GM18502 (cell line): ENCODE results near the gene SAG.
"Not testable (repeated sequence)": the region's sequence is repeated elsewhere in the genome, so short reads cannot be mapped to it uniquely, and the experiment has no call there.

Source experiments
- ATAC-seq: cut with Tn5 transposase; IDR thresholded peaks from one replicate; pipeline ENCODE4 v1.9.1; 2021; ENCODE audit warnings: mild to moderate bottlenecking; ENCODE audit not compliant: unreplicated experiment, poor library complexity

SAG gene

DNA sequence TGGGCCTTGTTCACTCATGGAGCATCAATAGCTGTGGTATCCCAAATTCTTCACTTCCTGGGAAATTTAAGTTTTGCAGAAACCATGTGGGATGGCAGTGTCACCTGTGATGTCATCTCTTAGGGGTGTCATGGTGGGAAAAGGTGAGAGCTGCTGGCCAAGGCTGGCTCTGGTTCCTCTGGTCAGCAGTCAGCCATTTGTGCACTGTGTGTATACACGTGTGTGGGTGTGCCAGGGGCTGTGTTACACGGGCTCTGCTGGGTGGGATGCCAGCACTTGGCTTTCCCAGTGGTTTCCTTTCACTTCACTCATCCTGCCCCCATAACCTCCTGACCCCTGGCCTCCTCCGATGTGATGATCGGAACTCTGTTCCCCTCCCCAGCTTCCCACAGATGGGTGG lies 21.3 kb downstream of the SAG start:
- ATAC-seq: no peak

DNA sequence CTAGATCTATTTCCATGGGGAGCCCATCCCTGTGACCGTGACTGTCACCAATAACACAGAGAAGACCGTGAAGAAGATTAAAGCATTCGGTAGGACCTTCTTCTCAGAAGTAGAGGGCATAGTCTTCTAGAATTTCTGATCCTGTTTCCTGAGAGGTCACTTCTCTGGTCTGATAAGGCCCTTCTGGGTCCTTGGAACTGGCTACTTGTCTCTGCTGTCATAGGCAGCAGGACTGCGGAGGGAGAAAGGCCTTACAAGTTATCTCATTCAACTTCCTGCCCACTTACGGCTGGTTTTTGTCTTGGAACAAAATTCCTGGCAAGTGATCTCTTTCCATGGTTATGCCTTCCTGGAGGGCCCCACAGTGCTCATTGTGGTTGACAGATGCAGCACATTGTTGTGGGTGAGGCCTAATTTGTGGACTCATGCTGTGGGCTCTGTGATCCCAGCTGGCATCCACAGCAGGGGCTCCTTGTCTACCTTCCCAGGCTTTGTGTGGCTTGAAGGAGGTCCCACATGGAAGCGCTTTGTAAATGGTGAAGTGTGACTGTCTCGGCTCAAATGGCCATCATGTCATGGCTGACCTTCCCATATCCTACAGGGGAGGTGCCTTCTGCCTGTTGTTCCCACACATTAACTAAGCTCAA lies 22.0 kb downstream of the SAG start:
- no peak for ATAC-seq

DNA sequence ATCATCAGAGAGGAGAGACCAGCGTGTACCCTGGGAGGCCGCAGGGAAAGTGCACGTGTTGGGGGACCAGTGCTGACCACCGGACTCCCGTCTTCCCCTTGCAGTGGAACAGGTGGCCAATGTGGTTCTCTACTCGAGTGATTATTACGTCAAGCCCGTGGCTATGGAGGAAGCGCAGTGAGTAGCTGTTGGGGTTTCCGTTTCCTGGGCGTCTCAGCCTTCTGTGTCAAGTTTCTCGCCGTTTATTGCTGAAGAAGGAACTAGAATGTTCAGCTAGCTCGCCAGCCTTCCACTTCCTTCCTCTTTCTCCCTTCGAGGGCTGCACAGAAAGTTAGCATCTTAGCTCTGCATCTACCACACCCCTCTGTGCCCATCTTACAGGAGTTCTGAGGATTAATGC lies 23.9 kb downstream of the SAG start:
- peak; percentile 91 for ATAC-seq

DNA sequence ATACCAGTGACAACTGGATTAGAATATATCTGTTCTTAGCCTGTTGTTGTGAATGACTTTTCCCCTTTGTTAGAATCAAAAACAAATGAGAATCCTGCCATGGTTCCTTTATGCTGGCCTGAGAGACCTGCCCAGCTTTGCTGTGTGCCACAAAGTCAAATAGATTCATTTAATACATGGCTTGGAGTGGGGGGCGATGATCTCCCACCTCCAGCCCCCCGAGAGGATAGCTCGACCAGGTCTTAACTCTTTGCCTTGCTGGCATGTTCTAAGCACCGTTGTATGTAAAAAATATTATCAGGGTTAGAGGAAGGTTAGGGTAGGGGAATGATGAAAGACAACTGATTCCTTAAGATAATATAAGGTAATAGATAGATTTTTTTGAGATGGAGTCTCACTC lies 24.5 kb downstream of the SAG start:
- no peak for ATAC-seq

DNA sequence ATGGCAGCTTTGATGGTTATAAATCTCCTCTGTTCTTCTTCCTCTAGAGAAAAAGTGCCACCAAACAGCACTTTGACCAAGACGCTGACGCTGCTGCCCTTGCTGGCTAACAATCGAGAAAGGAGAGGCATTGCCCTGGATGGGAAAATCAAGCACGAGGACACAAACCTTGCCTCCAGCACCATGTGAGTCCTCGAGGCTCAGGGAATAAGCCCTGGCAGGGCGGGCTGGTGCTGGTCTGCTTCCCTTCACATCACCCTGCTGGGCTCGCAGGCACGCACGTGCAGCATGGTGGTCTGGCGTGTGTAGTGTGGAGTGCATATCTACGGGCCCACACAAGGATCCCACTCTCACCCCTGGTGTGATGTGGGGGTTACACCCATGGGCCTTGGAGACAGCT lies 27.3 kb downstream of the SAG start:
- ATAC-seq: no peak

DNA sequence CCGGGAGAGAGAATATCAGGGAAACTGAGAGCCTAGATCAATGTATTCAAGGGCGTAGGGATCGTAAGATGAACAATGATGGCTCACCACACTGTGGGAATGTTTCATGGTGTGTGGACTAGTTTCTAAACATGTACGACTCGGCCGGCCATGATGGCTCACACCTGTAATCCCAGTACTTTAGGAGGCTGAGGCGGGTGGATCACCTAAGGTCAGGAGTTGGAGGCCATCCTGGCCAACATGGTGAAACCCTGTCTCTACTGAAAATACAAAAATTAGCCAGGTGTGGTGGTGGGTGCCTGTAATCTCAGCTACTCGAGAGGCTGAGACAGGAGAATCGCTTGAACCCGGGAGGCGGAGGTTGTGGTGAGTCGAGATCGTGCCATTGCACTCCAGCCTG lies 28.5 kb downstream of the SAG start:
- ATAC-seq: not testable (repeated sequence)

DNA sequence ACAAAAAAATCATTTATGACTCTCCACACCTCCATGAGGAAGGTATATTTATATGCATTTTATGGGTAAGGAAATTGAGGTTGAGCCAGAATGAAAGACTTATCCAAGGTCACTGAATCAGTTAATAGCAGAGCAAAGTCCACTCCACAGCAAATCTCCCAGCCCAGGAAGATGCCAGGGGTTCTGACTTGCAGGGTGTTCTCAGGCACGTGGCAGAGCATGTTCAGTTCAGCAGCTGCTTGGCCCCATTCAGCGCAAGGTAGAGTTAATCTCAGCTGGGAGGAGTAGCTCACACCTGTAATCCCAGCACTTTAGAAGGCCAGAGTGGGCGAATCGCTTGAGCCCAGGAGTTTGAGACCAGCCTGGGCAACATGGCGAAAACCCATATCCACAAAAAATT lies 28.9 kb downstream of the SAG start:
- no peak for ATAC-seq

DNA sequence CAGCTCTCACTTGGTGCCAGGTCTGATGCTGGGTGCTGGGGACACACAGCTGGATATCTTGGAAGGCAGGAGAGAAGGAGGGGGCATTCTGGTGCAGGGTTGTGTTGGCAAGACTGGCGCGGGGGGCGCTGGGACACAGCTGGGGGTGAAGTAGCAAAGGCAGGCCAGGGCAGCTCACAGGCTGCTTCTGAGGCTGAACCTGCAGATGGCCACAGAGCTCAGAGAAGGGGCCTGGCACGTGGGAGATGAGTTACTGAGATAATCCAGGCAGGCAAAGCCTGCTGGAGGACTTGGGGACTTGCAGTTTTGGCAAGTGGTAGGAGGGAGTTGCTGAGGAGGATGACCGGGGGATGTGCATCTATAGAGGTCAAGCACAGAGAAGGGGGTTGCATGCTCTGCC lies 30.4 kb downstream of the SAG start:
- ATAC-seq: no peak

DNA sequence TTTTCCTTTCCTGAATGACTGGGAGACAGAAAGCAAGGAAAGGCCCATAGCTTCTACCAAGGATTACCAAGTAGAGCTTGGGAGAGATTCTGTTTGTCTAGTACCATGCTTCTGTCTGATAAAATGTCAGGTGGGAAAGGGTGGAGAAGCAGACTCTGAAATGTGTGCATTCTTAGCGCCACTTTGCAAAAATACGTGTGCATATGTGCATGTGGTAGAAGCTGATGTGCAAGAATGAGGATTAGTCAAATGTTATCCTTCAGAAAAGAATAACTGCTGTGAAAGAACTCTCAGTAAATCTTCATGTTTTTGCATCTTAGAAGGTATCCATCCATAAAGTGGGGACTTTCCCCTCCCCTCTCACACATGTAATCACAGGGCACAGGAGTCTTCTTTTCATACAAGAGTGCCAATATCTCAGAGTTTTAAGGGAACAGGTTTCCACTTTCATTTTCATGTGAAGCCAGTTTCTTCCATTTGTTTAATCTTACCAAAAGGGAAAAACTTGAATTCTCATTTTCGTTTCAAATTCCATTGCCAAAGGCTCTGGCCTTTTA lies 31.3 kb downstream of the SAG start:
- ATAC-seq: no peak

DNA sequence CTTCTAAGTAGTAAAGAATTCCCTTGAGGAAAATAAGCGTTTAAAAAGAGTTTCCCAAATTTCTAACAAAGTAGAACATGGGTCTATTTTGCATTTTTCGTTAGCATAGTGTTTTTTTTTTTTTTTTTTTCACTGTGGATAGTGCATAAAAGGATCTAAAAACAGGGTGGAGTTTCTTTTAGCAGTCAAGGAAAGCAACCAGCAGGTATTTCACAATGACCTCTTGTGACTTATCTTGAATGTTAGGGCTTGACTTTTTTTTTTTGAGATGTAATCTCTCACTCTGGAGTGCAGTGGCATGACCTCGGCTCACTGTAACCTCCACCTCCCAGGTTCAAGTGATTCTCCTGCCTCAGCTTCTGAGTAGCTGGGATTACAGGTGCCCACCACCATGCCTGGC lies 31.8 kb downstream of the SAG start:
- ATAC-seq: no peak

DNA sequence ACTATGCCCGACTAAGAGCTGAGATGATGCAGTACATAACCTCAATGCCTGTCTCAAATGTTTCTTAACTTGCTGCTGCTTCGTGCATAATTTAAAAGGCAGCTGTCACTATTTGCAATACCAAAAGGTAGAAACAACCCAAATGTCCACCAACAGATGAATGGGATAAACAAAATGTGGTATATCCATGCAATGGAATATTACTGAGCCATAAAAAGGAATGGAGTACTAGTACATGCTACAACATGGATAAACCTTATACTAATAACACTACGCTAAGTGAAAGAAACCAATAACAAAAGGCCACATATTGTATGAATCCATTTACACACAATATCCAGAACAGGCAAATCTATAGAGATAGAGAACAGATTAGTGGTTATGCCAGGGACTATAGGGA lies 33.7 kb downstream of the SAG start:
- ATAC-seq: no peak

DNA sequence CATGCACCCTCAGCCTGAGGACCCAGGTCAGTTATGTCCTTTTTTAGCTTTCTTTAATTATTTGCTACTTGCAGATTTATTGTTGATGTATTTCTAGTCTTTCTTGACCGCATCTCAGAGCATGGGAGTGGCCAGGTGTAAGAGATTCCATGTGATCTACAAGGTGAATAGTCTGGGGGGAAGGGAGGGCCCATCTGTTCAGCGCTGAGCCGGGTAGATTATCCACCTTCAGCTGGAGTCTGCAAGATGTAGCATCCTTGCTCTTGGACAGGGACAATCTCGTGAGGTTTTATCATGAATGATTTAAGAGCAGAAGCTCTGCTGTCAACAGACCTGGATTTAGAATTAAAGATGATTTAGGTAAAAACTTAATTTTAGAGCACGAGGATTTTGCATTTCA lies 34.7 kb downstream of the SAG start:
- no peak for ATAC-seq

DNA sequence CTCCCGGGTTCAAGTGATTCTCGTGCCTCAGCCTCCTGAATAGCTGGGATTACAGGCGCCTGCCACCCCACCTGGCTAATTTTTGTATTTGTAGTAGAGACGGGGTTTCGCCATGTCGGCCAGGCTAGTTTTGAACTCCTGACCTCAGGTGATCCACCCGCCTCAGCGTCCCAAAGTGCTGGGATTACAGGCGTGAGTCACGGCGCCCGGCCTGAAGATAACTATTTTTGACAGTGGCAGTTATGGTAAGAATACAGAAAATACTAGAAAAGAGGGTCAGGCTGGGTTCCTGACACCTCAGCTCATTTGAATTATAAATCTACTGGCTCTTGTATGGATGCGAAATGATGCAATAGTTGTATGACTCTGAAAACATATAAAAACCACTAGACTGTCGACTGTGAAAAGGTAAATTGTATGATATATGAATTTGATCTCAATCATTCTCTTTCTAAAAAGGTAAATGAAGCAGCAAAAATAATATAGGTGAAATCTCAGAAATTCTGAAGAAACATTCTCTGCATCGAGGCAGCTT lies 35.6 kb downstream of the SAG start:
- ATAC-seq: no peak

DNA sequence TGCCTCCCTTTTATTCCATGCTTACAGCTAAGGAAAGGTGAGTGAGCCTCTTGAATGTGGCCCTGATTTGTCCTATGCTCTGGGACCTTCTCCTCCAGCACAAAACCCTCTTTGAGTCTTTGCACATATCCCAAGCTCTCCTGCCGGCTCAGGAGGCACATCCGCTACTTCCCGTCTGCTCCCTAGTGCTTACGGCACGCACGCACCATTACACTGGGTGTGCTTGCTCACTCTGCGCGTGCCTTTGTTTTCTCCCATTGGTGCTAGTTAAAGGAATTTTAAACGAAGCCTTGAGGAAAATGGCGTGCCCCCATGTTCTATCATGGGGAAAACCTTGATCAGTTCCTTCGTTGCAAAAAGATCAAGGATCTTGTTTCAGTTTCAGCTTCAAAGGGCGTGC lies 38.8 kb downstream of the SAG start:
- ATAC-seq: no peak

DNA sequence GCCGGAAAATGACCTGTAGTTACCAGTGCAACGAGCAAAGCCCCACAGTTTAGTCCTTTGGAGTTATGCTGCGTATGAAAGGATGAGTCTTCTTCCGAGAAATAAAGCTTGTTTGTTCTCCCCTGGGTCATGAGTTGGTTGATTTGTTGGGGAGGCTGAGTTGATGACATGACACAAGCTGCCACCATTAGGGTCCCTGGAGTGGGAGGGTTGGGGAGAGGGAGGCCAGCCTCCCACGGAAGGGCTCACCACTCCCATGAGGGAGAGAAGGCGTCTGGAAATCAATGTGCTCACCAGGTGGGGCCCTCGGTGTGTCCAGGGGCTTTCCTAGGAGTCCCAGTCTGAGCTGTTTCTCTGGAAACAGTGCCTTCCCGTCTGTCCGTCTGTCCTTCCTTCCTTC lies 39.3 kb downstream of the SAG start:
- ATAC-seq: no peak

DNA sequence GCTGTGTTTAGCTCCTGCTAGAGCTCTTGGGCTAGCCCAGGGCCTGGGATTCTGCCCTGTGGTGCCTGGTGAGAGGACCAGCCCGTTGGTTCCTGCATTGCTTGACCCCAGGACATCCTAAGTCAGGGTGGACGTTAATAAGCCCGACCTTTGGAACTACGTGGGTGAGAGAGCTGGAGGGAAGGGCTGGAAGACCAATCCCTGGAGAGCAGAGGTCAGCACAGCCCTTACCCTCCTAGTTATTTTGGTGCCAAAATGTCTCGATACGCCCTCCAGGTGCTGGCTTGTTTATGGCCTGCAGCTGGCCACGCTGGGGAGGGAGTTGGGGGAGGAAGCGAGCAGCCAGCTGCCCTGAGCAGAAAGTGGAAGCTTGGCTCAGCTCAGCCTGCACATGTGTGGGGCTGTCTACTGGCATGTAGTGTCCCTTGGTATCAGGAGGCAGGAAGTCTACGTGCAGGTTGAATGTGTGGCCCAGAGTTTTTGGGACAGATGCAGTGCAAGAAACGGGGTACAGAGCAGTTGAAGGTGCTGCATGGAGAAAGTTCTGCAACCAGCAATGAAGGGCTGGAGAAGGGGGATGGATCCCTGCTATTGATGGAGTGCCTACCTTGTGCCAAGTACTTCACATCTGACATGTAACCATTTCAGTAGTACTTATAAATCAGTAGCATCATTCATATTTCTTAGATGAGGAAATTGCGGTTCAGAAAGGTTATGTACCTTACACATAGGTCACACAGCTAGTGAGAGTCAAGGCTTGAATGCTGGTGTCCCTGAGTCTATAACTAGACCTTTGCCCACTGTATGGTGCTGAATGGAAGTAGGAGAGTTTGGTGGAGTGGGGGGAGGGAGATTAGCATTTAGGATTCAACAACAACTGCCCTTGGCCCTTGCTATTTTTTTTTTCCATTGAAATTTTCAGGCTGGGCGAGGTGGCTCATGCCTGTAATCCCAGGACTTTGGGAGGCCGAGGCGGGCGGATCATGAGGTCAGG lies 41.7 kb downstream of the SAG start:
- ATAC-seq: no peak

DNA sequence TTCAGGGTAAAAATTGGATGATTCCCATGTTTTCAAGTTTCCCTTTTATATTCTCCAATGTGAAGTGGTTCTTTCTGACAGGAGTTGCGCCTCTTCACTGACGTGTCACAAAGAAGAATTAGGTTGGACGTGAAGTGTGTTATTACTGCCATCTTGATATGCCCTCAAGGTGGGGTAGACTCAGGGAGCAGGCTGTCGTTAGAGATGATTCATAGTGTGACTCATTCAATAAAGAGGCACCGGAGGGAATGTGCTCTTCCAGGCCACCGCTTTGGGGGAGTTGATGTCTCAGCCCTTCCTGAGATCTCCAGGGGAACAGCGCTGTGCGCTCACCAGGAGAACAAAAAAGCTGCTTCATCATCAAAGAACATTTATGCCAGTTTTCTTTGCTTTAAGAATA lies 43.1 kb downstream of the SAG start:
- no peak for ATAC-seq

DNA sequence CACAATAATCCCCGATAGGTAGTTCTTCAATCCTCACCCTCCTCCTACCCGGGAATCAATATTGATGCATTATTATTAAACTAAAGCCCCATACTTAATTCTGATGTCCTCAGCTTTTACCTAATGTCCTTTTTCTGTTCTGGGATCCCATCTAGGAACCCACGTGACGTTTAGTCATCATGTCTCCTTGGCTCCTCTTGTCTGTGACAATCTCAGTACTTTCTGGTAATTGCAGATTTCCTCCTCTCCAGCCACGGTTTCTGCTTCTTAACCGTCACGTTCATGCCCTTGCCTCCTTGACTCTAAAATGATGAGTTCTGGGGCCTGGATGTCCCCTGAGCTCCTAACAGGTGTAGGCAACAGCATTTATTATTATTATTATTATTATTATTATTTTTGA lies 43.8 kb downstream of the SAG start:
- no peak for ATAC-seq

DNA sequence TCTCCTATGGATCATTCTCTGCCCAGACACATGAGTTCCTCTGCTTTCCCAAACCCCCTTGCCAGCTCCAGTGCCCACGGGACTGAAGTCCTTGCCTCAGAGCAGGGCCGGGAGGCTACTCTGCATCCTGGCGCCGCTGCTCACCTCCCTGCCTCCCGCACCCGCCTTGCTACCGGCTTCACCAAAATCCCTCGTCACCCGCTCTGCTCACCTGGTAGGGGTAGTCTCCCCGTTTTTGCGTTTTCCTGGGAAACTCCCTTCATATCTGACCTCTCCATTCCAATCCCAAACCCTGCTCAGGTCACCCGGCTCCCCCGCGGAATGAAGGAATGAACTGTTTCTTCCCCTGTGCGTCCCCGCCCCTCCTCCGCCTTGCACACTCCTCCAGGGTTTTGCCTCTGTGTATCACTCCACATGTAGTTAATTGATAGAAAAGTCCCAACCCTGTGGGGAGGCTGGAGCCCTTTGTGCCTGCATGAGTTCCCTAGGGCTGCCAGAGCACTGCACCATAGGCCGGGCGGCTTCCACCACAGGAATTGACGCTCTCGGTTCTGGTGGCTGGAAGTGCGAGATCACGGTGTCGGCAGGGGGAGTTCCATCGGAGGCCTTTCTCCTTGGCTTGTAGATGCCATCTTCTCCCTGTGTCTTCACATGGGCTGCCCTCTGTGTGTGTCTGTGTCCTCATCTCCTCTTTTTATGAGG lies 44.7 kb downstream of the SAG start:
- ATAC-seq: no peak

DNA sequence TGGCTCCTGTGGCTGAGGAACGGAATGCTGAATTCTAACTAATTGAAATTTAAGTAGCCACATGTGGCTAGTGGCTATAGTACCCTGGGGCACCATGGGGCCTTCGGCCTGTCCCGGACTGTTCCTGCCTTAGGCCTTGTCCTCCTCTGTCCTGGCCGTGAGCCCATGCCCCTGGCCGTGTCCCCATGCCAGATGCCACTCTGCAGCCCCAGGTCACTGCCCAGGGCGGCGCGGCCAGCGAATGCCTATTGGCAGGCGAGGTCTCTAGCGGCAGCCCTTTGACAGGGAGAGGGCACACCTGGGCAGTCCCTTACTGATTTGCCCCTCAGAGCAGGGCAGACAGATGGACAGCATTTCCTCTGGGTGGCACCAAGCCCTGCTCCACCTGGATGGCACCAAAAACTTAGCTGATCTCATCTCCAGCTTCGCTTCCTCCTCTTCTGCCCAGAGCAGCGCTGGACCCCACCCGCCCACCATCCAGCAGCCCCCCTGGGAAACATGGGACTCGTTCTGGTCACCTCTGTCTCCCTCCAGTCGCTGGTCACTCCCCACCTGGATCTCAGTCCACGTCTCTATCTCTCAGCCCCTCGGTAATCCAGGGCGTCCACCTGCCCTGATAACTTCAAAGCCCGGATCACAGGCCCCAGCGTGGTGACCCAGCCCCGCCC lies 45.6 kb downstream of the SAG start:
- no peak for ATAC-seq
